ENCODE measurements around the gene TMC5. TPM values are rescaled to one million over a fixed set of nuclear protein-coding genes. Genes with fewer than 3 reads are reported as not detected.

The TMC5 gene
- polyA plus RNA-seq, 1 experiment, result not detected

DNA sequence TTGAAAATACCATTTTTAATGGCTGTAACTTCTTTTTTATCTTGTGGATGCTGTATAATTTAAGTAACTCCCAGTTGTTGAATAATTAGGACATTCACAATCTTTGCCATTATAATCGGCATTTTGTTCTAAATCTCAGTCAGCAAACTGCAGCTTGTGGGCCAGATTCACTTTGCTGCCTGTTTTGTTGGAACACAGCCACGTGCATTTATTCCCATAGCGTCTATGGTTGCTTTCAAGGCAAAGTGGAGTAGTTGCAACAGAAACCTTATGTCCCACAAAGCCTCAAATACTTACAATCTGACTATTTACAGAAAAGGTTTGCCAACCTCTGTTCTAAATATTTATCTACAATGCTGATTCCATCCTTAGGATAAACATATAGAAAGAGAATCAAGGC lies 39.2 kb upstream of the TMC5 start:
- CTCF ChIA-PET, result interaction anchor here (1.0 to 6.9 kb wide), 2 partner anchors 10 to 293 kb away, joined by 3 to 101 read pairs; no protein-coding TSS in a partner anchor
- Histone ChIP-seq H3K27ac (ENCODE audit: low read depth, low read length) (no peak overlapping the region), H3K4me3 (ENCODE audit: low read depth, low read length) (no peak overlapping the region), H3K9me3 (ENCODE audit: control insufficient read depth, insufficient read depth, low read length) (no peaks in the 10 kb centered on the region), H3K27me3 (ENCODE audit: control insufficient read depth, insufficient read depth, low read length) (no peaks in the 10 kb centered on the region)
- DNase-seq (ENCODE audit: low read depth, low spot score), result no peak
- POLR2A ChIA-PET, result no interaction called here
- TF ChIP-seq, protein P1, sequence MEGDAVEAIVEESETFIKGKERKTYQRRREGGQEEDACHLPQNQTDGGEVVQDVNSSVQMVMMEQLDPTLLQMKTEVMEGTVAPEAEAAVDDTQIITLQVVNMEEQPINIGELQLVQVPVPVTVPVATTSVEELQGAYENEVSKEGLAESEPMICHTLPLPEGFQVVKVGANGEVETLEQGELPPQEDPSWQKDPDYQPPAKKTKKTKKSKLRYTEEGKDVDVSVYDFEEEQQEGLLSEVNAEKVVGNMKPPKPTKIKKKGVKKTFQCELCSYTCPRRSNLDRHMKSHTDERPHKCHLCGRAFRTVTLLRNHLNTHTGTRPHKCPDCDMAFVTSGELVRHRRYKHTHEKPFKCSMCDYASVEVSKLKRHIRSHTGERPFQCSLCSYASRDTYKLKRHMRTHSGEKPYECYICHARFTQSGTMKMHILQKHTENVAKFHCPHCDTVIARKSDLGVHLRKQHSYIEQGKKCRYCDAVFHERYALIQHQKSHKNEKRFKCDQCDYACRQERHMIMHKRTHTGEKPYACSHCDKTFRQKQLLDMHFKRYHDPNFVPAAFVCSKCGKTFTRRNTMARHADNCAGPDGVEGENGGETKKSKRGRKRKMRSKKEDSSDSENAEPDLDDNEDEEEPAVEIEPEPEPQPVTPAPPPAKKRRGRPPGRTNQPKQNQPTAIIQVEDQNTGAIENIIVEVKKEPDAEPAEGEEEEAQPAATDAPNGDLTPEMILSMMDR (IDR thresholded peaks at IDR 0.05; ENCODE audit: low read depth, low read length), result no peak

DNA sequence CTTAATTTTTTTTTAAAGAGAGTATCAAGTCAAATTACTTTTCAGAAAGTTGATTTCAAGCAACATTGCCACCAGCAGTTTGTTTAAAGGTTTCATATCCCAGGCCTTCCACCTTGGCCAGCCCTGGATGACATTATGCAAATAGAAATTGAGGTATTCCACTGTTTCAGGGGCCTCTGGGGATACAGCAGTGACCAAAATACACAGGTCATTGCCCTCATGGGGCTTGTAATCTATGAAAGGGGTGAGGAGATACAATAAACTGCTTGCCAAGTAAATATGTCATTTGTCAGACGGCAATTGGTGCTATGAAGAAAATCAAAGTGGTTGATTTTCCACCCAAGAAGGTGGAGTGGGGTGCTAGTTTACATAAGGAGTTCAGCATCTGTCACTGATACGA lies 37.8 kb upstream of the TMC5 start:
- no peak for DNase-seq (ENCODE audit: low read depth, low spot score)
- CTCF ChIA-PET, result interaction anchor here (1.2 kb wide), 1 partner anchor 123 kb away, joined by 3 read pairs; no protein-coding TSS in a partner anchor
- no peak overlapping the region for H3K4me3 ChIP-seq (ENCODE audit: low read depth, low read length)
- POLR2A ChIA-PET, result no interaction called here
- no peaks in the 10 kb centered on the region for H3K9me3 ChIP-seq (ENCODE audit: control insufficient read depth, insufficient read depth, low read length)
- no peaks in the 10 kb centered on the region for H3K27me3 ChIP-seq (ENCODE audit: control insufficient read depth, insufficient read depth, low read length)
- H3K27ac ChIP-seq (ENCODE audit: low read depth, low read length), result no peak overlapping the region
- TF ChIP-seq, protein P1 (IDR thresholded peaks at IDR 0.05; ENCODE audit: low read depth, low read length), result no peak

DNA sequence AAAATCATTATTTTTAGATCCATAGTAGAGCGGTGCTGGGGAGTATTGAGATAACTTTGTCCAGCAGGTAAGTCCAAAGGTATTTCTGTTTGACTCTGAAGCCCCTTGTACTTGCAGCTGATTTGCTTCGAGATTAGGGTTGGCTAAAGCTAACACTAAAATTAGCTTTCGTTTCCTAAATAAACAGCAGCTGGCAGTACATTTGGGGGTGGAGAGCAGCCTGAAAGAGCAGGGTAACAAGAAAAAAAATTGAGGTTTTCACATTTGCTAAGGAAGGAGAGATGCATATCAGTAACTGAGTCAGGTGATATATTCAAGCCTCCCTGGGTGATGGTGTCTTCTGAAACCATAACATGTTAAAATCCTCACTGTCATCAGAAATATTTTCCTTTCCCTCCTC lies 37.4 kb upstream of the TMC5 start:
- DNase-seq (ENCODE audit: low read depth, low spot score), result no peak
- TF ChIP-seq, protein P1 (IDR thresholded peaks at IDR 0.05; ENCODE audit: low read depth, low read length), result no peak
- Histone ChIP-seq H3K4me3 (ENCODE audit: low read depth, low read length) (no peak overlapping the region), H3K27me3 (ENCODE audit: control insufficient read depth, insufficient read depth, low read length) (no peaks in the 10 kb centered on the region), H3K9me3 (ENCODE audit: control insufficient read depth, insufficient read depth, low read length) (no peaks in the 10 kb centered on the region), H3K27ac (ENCODE audit: low read depth, low read length) (no peak overlapping the region)
- CTCF ChIA-PET, result interaction anchor here (0.6 to 2.0 kb wide), 4 partner anchors 80 to 397 kb away, joined by 3 to 5 read pairs (median 3); partner anchors contain the start of gene TMC7
- POLR2A ChIA-PET, result no interaction called here

DNA sequence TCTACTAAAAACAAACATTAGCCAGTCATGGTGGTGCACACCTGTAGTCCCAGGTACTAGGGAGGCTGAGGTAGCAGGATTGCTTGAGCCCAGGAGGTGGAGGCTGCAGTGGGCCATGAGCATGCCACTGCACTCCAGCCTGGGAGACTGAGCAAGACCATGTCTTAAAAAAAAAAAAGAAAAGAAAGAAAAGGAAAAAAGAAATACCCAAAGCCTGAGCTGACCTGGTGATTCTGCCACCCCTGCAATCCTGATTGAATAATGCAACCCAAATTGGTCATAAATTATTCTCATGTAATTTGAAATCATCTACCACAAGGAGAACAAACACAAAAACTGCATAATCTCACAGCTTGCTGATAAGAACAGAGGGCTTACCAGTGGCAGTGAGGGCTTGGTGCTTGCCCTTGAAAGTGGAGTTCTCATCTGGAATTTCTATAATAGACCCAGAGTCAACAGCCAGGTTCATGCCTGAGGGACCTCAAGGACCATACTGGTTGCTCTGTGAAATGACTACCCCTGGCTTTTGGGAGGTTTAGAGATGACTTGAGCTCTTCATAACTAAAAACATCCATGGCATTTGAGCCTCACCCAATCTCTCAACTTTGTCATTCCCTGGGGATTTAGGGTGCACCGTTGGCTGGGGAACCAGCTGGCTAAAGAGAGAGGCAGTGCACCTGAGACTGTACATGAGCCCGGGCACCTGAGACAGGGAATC lies 35.4 kb upstream of the TMC5 start:
- no peaks in the 10 kb centered on the region for H3K9me3 ChIP-seq (ENCODE audit: control insufficient read depth, insufficient read depth, low read length)
- CTCF ChIA-PET, result interaction anchor here (2.0 kb wide), 1 partner anchor 296 kb away, joined by 5 read pairs; no protein-coding TSS in a partner anchor
- DNase-seq (ENCODE audit: low read depth, low spot score), result no peak
- TF ChIP-seq, protein P1 (IDR thresholded peaks at IDR 0.05; ENCODE audit: low read depth, low read length), result no peak
- no peak overlapping the region for H3K4me3 ChIP-seq (ENCODE audit: low read depth, low read length)
- POLR2A ChIA-PET, result no interaction called here
- H3K27me3 ChIP-seq (ENCODE audit: control insufficient read depth, insufficient read depth, low read length), result no peaks in the 10 kb centered on the region
- no peak overlapping the region for H3K27ac ChIP-seq (ENCODE audit: low read depth, low read length)

Measured in AG04450 (cell line).